Vagina (tissue), 2 donors: Measurements from ENCODE around the gene IPO5.

Source experiments
- POLR2A ChIP-seq, 2 donors: fragments of 450-650 bp; IDR thresholded peaks; one replicate each; pipeline ENCODE4 v1.6.1; 2017; ENCODE audit warnings: antibody characterized with exemption in 2 of 2, mild to moderate bottlenecking in 2 of 2, moderate library complexity in 2 of 2
- POLR2AphosphoS5 ChIP-seq, 2 donors: sonication (generic); formaldehyde crosslinking; IDR thresholded peaks; one replicate each; pipeline ENCODE4 v1.9.0; 2017; ENCODE audit warnings: antibody characterized with exemption in 2 of 2, mild to moderate bottlenecking in 2 of 2, low read depth in 1 of 2; ENCODE audit not compliant: insufficient read depth in 1 of 2
- TF ChIP-seq, protein P1 (sequence below), 3 experiments: fragments of 450-650 bp in 2 of 3; fragments of 200-600 bp in 1 of 3; sonication (generic) in 1 of 3; IDR thresholded peaks; one replicate each; pipeline ENCODE4 v1.5.1; 2017 to 2019; ENCODE audit warnings: antibody characterized with exemption in 3 of 3, mild to moderate bottlenecking in 2 of 3, moderate library complexity in 2 of 3

- TF ChIP-seq POLR2A (IDR thresholded peaks at IDR 0.05) = no peak
- TF ChIP-seq, protein P1, sequence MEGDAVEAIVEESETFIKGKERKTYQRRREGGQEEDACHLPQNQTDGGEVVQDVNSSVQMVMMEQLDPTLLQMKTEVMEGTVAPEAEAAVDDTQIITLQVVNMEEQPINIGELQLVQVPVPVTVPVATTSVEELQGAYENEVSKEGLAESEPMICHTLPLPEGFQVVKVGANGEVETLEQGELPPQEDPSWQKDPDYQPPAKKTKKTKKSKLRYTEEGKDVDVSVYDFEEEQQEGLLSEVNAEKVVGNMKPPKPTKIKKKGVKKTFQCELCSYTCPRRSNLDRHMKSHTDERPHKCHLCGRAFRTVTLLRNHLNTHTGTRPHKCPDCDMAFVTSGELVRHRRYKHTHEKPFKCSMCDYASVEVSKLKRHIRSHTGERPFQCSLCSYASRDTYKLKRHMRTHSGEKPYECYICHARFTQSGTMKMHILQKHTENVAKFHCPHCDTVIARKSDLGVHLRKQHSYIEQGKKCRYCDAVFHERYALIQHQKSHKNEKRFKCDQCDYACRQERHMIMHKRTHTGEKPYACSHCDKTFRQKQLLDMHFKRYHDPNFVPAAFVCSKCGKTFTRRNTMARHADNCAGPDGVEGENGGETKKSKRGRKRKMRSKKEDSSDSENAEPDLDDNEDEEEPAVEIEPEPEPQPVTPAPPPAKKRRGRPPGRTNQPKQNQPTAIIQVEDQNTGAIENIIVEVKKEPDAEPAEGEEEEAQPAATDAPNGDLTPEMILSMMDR (IDR thresholded peaks at IDR 0.05) = no peak
- no peak for TF ChIP-seq POLR2AphosphoS5 (IDR thresholded peaks at IDR 0.05; ENCODE audit: insufficient read depth in 1 of 2, low read depth in 1 of 2)
Measured at GRCh38 chr13:98039964-98040363, 86.5 kb downstream of the IPO5 start.
